ENCODE data around the gene ADAMTSL1. TPM values are rescaled to one million over a fixed set of nuclear protein-coding genes. Genes with fewer than 3 reads are reported as not detected.

ADAMTSL1 gene
- total and polyA plus RNA-seq, 2 of the 8 experiments (the other 6 are each of a cell fraction or from before 2014, with no cell fraction given), result 0.84 to 1.1 TPM

GRCh38 chr9:18536554-18536953, 62.6 kb downstream of the ADAMTSL1 start:
- Histone ChIP-seq H3K36me3 (ENCODE audit: control insufficient read depth in 2 of 4, insufficient read depth in 4 of 4, low read length in 3 of 4) (peaks cover 0 to 4% (median 0%) of the 10 kb centered on the region in 4 experiments; a peak in 1 of 8 replicates), H3K4me3 (ENCODE audit: extremely low read depth in 1 of 4, insufficient read depth in 2 of 4, low read depth in 3 of 4, low read length in 4 of 4) (no peak overlapping the region), H4K20me1 (replicated peaks in 1 of 2; ENCODE audit: control insufficient read depth in 1 of 2, insufficient read depth in 2 of 2, low read length in 2 of 2) (no peaks in the 10 kb centered on the region), H2BK12ac (ENCODE audit: low read depth, low read length) (no peak overlapping the region), H3K23ac (ENCODE audit: insufficient read length) (no peak overlapping the region), H3K23me2 (ENCODE audit: low read depth, low read length) (no peaks in the 10 kb centered on the region), H4K5ac (ENCODE audit: insufficient read length, low read depth, low read length) (no peak overlapping the region), H3K4me2 (ENCODE audit: insufficient read depth in 1 of 2, low read depth in 2 of 2, low read length in 2 of 2) (no peak overlapping the region), H3K79me2 (ENCODE audit: control insufficient read depth in 1 of 2, insufficient read depth in 2 of 2, low read length in 2 of 2) (no peaks in the 10 kb centered on the region), H3K56ac (replicated peaks; ENCODE audit: insufficient read length, low read depth, low read length) (no peak overlapping the region), H3K27ac (ENCODE audit: low read depth, low read length) (no peak overlapping the region), H2BK20ac (ENCODE audit: low read length) (no peak overlapping the region), H3K79me1 (ENCODE audit: low read depth, low read length) (no peaks in the 10 kb centered on the region), H3K4ac (replicated peaks; ENCODE audit: insufficient read length, low read depth, low read length) (no peak overlapping the region), H4K91ac (replicated peaks; ENCODE audit: insufficient read length, low read length) (no peak overlapping the region), H3K14ac (ENCODE audit: insufficient read length) (no peak overlapping the region), H2AFZ (ENCODE audit: low read length) (no peak overlapping the region), H3K4me1 (replicated peaks in 1 of 4; ENCODE audit: control insufficient read depth in 3 of 4, insufficient read depth in 4 of 4, low read length in 3 of 4) (no peaks in the 10 kb centered on the region), H3K27me3 (replicated peaks in 1 of 4; ENCODE audit: control insufficient read depth in 3 of 4, extremely low read depth in 1 of 4, insufficient read depth in 3 of 4, low read length in 3 of 4) (no peaks in the 10 kb centered on the region), H2BK120ac (replicated peaks; ENCODE audit: low read depth, low read length) (no peak overlapping the region), H4K8ac (ENCODE audit: extremely low read depth, insufficient read depth, low read length) (no peak overlapping the region), H2BK5ac (ENCODE audit: low read depth, low read length) (no peak overlapping the region), H3K9me3 (ENCODE audit: insufficient read depth in 2 of 2, low read depth in 1 of 2, low read length in 1 of 2) (peaks cover 21 to 28% of the 10 kb centered on the region in 2 experiments), H3K9ac (replicated peaks in 1 of 4; ENCODE audit: extremely low read depth in 1 of 4, low read depth in 3 of 4, low read length in 3 of 4) (no peak overlapping the region), H2AK5ac (ENCODE audit: low read depth, low read length) (no peak overlapping the region), H3K18ac (ENCODE audit: extremely low read depth, low read length) (no peak overlapping the region), H2BK15ac (ENCODE audit: low read length) (no peak overlapping the region)
- ChIA-PET POLR2A (ENCODE audit: partially characterized antibody) (no interaction called here), CTCF (ENCODE audit: partially characterized antibody) (interaction anchor here (0.9 kb wide), 1 partner anchor 9 kb away, joined by 3 read pairs; no protein-coding TSS in a partner anchor)
- TF ChIP-seq SP2 (IDR thresholded peaks at IDR 0.05; ENCODE audit: low read length) (no peak), YY1 (IDR thresholded peaks at IDR 0.05; ENCODE audit: low read depth, low read length) (no peak), PHF8 (conservative IDR thresholded peaks at IDR 0.05; ENCODE audit: low read depth, low read length) (no peak), EZH2 (IDR thresholded peaks at IDR 0.05; ENCODE audit: low read depth, low read length, severe bottlenecking) (no peak), EGR1 (IDR thresholded peaks at IDR 0.05; ENCODE audit: borderline replicate concordance, low read depth, low read length) (no peak), E2F6 (IDR thresholded peaks at IDR 0.05) (no peak), SUZ12 (IDR thresholded peaks at IDR 0.05; ENCODE audit: low read length) (no peak), SP1 (IDR thresholded peaks at IDR 0.05; ENCODE audit: low read depth, low read length) (no peak), POLR2AphosphoS5 (IDR thresholded peaks at IDR 0.05; ENCODE audit: low read depth, low read length) (no peak), SIRT6 (IDR thresholded peaks at IDR 0.05; ENCODE audit: low read length) (no peak), RAD21 (IDR thresholded peaks at IDR 0.05 in 1 of 2, conservative IDR thresholded peaks at IDR 0.05 in 1 of 2; ENCODE audit: low read depth in 2 of 2, low read length in 2 of 2) (no peak)
- DNase-seq (ENCODE audit: low read depth in 1 of 2, low spot score in 2 of 2), result no peak
- no peak for FAIRE-seq

Measured in H1 (cell line).